ENCODE data around the gene PRRT4. TPM values are rescaled to one million over a fixed set of nuclear protein-coding genes. Genes with fewer than 3 reads are reported as not detected.

Gene PRRT4
- total and polyA plus RNA-seq, 9 of the 15 experiments (the other 6 are each of a cell fraction or from before 2014, with no cell fraction given), result not detected

- TF ChIP-seq ARID1B (IDR thresholded peaks at IDR 0.05) (peak; percentile 53; the same call in 1 of the 2 replicates), ARID3B (CRISPR knock-in tag; IDR thresholded peaks at IDR 0.05; ENCODE audit: borderline replicate concordance) (no peak), ATF7 (IDR thresholded peaks at IDR 0.05) (no peak), ILK (tag; IDR thresholded peaks at IDR 0.05; ENCODE audit: borderline replicate concordance, low read depth) (no peak), CREB3 (tag; conservative IDR thresholded peaks at IDR 0.05; ENCODE audit: low read depth) (no peak), CBFA2T2 (conservative IDR thresholded peaks at IDR 0.05) (peak; percentile 54), ZBTB8A (IDR thresholded peaks at IDR 0.05; ENCODE audit: partially characterized antibody) (no peak), NR2C2 (CRISPR knock-in tag; IDR thresholded peaks at IDR 0.05) (no peak), NR2C2 (tag; IDR thresholded peaks at IDR 0.05) (no peak)
- TF ChIP-seq, protein P1, sequence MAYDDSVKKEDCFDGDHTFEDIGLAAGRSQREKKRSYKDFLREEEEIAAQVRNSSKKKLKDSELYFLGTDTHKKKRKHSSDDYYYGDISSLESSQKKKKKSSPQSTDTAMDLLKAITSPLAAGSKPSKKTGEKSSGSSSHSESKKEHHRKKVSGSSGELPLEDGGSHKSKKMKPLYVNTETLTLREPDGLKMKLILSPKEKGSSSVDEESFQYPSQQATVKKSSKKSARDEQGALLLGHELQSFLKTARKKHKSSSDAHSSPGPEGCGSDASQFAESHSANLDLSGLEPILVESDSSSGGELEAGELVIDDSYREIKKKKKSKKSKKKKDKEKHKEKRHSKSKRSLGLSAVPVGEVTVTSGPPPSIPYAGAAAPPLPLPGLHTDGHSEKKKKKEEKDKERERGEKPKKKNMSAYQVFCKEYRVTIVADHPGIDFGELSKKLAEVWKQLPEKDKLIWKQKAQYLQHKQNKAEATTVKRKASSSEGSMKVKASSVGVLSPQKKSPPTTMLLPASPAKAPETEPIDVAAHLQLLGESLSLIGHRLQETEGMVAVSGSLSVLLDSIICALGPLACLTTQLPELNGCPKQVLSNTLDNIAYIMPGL (CRISPR knock-in tag; IDR thresholded peaks at IDR 0.05), result no peak
- TF ChIP-seq, protein P2, sequence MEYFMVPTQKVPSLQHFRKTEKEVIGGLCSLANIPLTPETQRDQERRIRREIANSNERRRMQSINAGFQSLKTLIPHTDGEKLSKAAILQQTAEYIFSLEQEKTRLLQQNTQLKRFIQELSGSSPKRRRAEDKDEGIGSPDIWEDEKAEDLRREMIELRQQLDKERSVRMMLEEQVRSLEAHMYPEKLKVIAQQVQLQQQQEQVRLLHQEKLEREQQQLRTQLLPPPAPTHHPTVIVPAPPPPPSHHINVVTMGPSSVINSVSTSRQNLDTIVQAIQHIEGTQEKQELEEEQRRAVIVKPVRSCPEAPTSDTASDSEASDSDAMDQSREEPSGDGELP (CRISPR knock-in tag; IDR thresholded peaks at IDR 0.05; ENCODE audit: borderline replicate concordance), result no peak
Observed at GRCh38 chr7:128364166-128364870, 2.8 kb upstream of the PRRT4 start (continued).

Measured in K562 (cell line).